Measurements from ENCODE around the gene TSACC.
"Not testable (repeated sequence)": the region's sequence is repeated elsewhere in the genome, so short reads cannot be mapped to it uniquely, and the experiment has no call there.

The TSACC gene

DNA sequence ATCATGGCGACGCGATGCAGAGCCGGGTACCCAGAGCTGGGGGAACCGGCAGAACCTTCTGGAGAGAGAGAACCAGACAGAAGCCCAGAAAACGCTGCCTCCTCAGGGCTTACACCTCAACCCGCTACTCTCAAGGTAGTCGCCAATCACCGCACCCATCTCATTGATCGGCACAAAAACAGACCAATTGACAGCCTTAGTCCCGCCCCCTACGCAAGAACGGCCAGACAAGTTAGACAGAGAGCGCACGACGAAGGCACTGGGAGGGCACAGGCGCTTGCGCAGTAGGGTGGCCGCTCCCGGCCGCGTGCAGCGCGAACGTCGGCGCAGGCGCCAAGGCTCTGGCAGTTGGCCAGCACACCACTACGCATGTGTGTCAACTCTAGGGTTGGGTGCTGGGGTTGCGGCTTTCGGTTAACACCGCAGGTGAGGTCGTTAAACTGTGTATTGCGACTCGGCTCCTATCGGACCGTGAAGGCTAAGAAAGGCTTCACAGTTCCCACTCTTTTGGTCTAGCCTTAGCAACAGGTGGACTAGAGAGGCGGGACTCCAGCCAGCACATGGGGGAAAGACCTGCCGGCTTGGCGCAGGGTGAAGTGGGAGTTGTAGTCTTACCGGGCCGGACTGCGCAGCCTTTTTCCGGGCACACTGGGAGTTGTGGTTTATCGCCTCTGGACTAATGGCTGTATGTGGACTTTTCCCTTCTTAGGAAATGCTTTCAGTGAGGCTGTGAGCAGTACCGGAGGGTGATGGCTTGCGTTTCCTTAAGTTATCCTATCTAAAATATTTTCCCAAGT, at the start of gene TSACC, which contains the start of gene CCT3:
TSS of gene TSACC (plus strand) at position 347 of the 797 bp plus-strand sequence. CDS start 1,232 bp downstream, outside the sequence.
TSS of gene CCT3 (minus strand) at position 113 of the 797 bp plus-strand sequence. CDS start at position 5, 108 bp downstream.
- peak; percentile 99 for DNase-seq

DNA sequence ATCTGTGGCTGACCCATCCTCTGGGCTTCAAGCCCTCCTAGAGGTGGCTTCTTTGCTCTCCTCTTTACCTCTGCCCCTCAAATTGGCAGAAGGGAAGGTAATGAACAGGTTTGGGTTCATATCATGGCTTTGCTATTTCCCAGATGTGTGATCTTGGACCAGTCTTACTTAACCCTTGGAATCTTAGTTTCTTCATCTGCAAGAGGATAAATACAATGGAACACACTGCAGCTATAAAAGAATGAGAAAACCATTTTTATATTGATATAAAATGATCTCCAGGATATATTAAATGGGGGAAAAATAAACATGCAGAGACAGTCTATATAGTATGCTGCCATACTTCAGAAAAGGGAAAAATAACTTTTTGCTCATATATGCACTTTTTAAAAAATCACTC, 48.5 kb upstream of the TSACC start:
- DNase-seq: no peak

DNA sequence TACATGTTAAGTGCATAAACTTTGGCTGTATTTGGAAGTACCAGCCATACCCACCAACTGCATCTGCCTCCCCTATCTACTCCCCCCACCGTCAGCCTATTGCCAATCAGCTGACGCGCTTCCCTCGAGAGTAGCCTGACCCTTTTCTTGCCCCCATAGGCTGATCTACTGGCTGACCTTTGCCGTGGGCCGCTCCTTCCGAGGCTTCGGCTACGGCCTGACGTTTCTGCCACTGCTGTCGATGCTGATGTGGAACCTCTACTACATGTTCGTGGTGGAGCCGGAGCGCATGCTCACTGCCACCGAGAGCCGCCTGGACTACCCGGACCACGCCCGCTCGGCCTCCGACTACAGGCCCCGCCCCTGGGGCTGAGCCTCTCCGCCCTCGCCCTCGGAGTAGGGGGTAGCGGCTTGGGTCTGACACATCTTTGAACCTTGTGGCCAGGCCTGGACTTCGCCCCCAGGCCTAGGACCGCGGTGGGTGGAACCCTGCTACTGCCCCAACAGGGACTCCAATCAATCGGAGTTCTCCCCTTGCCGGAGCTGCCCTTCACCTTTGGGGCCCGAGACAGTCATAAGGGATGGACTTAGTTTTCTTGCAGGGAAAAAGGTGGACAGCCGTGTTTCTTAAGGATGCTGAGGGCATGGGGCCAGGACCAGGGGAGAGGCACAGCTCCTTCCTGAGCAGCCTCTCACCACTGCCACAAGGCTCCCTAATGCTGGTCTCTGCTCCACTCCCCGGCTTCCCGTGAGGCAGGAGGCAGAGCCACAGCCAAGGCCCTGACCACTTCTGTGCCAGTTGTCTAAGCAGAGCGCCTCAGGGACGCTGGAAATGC, 46.9 kb upstream of the TSACC start:
- DNase-seq: peak; percentile 24

DNA sequence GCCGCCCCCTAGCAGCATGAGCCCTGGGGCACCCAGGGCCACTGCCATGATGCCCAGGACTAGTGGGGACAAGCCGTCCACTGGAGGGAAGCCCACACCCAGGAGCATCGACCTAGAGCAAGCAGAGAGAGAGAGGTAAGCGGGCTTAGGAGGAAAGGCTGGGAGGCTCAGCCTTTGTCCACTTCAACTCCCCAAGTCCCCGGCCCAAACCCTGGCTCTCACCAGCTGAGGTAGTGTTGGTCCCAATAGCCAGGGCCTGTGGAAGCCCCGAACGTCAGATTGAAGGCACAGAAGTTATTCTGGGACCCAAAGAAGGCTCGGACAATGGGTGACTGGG, 45.3 kb upstream of the TSACC start:
- no peak for DNase-seq

DNA sequence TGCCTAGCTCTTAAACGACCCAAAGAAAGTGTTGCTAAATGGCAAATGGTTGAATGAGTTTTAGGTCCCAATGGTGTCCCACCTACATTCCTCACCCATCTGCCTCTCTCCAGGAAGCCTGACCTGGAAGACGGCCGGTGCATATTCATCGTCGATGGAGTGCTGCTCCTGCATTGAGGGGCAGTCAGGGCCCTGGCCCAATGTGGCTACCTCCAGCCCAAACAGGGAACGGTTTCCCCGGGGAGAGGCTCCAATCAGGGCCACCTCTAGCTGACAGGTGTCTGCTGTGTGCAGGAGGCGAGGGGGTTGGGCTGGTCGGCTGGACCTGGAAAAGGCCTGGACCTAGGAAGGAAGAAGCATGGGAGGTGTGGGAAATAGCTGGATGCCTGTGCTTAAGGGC, 44.4 kb upstream of the TSACC start:
- no peak for DNase-seq

DNA sequence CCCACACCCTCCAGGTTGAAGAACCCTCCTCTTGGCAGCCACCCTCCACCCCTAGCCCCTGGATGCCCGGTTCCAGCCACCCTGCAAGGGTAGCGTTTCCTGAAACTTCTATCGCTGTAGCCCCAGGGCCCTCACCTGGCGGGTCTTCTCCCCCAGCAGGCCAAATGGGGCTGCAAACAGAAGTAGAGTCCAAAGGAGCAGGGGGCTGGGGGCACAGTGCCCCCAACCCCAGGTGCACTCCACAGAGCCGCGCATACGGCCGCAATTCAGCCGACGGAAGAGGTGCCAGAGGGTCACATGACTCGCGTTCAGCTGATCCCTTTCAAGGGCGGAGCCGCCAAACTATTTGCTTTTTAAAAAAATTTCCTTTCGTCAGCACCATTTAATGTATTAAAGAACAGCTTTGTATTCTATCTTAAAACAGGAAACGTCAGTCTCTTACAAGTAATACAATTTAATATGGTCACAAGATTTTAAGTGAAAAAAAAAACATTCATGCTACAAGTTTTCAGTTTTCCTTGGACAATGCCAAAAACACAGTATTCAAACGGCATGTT, 42.9 kb upstream of the TSACC start, which contains the start of gene GLMP:
TSS of gene GLMP (minus strand) at position 289 of the 557 bp plus-strand sequence. CDS start at position 255, 34 bp downstream.
- DNase-seq: peak; percentile 38

DNA sequence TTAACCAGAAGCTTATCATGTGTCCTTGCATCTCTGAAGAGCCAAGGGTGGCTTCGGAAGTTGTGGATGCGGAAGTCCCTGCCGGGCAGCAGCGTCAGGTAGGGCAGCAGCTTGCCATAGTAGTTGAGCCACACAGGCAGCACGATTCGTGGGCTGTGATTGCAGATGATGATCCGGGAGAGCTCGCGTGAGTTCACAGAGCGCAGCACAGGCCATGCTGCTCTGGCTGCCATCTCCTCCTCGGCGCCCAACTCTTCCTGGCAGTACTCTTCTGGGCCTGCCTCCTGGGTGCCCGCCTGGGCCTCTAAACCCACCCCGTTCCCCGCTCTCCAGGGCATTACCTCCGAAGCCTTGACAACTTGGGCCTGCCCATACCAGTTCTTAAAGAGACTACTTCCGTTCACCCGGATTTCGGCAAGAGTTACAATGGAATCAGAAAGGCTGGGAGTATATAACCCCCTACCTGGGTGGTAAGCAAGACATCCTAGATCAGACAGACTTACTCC, 39.4 kb upstream of the TSACC start, which contains the start of gene VHLL:
TSS of gene VHLL (minus strand) at position 456 of the 506 bp plus-strand sequence. CDS start at position 338, 118 bp downstream.
- no peak for DNase-seq

DNA sequence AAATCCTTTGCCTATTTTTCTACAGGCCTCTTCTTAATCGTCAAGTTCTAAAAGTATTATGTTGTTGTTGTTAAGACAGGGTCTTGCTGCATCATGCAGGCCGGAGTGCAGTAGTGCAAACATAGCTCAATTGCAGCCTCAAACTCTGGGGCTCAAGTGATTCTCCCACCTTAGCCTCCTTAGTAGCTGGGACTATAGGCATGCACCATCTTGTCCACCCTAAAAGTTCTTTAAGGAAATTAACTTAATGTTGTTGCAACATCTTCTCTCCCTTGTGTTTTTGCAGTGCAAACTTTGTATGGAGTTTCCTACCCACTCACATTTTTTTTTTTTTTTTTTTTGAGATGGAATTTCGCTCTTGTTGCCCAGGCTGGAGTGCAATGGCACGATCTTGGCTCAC, 35.1 kb upstream of the TSACC start:
- DNase-seq: no peak

DNA sequence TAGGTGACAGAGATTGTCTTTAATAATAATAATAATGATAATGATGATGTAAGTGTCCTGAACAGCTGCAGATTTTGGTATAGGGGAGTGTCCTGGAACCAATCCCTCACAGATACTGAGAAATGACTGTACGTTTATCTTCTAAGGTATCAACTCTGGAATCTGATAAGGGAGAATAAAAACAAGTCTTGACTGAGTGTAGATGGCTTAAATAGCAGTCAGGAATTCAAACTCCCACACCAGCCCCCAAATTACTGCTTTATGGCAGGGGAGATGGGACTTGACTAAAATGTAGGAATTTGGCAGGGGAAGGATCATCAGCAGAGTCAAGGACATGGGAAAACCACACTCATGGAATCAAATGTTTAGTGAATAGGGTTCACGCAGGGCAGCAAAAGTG, 33.1 kb upstream of the TSACC start:
- no peak for DNase-seq

DNA sequence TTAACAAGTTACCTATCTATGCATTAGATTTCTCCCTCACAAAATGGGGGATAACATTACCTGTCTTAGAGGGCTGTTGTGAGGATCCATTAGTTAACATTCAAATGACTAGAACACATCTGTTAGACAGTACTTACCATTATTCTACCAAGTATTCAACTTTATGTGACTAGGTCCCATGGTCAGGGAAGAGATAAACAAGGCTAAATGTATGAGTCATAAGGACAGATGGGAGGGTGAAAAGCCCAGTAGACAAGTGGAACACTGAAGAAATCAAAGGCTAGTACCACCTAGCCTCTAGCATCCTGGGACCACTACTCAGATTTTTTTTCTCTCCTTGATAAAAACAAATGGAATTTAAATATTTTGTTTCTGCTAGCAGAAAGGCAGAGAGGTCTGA, 30.2 kb upstream of the TSACC start:
- DNase-seq: no peak

DNA sequence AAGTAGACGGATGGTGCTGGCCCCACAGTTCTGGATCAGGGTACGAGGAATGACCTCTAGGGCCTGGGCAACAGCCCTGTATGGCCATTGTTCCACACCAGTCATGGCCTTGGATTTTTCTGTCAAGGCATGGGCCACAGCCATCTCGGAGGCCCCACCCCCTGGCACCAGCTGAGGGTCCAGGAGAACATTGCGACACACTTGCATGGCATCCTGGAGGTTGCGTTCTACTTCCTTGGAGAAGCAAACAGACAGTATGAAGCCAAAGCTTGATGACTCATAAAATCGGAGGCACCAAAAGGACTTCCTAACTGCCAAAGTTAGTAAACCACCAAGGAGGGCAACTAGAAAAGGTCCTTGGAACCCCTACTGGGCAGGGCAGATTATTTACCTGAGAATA, 27.4 kb upstream of the TSACC start:
- DNase-seq: no peak

DNA sequence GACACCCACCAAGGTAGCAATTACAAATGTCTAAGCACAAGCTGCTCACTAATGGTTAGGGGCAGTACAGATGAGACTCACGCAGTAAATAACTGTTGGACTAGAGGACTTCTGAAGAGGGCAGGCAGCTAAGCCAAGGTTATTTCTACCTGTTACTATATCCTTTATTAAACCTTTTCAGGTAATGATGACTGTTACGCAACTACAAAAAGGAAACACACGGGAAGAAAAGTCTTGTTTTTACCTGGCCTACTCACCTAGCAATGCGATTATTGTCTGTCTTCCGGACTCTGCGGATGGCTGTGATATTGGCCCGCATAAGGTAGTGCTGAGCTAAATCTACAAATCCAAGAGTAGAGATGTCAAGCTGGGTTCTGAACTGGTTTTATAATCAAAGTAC, 21.4 kb upstream of the TSACC start:
- DNase-seq: no peak

DNA sequence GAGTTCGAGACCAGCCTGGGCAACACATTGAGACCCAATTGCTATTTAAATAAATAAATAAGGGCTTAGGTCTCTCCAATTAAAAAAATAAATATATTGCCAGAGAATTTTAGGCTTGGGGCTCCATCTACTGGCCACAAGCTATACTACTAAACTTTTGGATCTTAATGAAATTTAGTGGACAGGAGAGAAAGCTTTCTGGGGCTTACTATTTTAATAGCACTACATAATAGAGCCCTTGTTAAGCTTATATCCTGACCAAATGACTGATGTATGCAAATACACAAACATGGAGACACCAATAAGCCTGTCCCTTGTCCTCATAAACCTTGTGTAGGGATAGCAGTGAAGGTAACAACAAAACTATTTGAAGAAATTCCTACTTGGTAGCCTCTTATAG, 18.7 kb upstream of the TSACC start:
- DNase-seq: peak; percentile 41

DNA sequence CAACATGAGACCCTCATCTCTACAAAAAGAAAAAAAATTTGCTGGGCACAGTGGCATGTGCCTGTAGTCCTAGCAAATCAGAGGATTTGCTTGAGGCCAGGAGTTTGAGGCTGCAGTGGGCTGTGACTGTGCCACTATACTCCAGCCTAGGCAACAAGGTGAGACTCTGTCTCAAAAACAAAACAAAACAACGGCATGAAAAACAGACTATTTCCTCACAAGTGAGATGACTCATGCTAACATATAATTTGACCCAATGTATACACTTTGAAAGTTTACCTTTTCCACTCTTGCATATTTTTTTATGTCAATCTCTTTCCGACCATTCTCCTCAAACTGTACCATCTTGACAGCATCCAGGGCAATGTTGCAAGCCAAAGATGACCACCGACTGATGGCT, 17.8 kb upstream of the TSACC start:
- DNase-seq: no peak

DNA sequence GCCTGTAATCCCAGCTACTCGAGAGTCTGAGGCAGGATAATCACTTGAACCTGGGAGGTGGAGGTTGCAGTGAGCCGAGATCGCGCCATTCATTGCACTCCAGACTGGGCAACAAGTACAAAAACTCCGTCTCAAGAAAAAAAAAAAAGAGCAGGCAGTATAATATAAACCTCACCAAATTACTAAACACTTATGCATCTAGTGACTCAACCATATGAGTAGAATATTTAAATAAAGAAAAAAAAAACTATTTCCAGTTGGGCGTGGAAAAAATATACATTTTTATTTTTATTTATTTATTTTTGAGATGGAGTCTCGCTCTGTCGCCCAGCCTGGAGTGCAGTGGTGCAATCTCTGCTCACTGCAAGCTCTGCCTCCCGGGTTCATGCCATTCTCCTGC, 15.1 kb upstream of the TSACC start:
- DNase-seq: not testable (repeated sequence)

DNA sequence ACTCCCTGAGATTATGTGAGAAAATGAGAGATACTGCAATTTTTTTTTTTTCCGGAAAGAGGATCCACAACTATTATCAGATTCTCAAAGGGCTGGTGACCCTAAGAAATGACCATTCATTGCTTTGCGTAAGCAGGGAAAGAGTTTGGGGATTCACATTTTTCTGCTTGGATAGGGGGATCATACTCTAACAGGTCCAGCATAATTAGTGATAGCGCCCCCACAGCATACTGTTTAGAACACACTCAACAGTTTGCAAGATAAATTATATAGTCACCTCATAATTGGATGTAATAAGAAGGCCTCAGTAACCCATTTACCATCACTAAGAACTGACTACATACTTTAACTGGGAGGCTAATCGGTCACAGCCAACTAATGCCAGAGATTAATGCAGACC, 2.1 kb upstream of the TSACC start:
- DNase-seq: no peak

DNA sequence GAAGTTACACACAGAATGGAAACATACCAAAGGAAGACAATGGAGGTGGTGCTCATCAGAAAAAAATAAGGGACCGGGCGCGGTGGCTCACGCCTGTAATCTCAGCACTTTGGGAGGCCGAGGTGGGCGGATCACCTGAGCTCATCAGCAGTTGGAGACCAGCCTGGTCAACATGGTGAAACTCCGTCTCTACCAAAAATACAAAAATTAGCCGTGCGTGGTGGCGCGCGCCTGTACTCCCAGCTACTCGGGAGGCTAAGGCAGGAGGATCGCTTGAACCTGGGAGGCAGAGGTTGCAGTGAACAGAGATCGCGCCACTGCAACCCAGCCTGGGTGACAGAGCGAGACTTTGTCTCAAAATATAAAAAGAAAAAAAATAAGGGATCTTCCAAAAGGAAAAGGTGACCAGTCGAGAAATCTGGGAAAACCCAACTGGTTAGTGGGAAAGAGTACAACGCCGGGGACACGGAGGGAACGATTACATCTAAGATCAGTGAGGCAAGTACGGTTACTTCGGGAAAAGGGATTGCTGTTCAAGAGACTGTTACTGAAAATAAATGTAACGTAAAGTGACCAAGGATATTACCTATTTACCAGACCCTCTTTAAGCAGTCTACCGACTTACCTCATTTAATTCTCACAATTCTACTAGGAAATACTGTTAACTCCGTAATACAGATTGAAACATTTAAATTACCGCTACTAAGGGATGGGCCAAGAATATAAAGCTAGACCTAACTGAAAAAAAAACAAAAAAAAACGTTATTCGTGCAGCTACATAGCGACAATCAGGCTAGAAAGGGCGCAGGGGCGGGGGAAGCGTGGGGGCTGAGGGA, 1.1 kb upstream of the TSACC start:
- no peak for DNase-seq

DNA sequence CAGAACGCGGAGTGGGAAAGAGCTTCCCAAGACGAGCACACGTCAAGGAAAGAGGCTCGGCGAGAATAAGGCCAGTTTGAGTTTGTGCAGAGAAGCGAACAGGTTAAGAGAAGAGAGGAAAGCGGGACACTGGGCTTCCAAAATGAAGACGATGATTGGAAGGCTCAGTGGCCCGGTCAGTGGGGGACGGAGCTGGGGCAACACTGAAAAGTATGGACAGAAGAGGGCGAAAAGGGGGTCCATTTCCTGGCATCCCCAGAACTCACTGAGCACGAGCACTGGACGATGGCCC, 492 bp upstream of the TSACC start:
- DNase-seq: no peak

DNA sequence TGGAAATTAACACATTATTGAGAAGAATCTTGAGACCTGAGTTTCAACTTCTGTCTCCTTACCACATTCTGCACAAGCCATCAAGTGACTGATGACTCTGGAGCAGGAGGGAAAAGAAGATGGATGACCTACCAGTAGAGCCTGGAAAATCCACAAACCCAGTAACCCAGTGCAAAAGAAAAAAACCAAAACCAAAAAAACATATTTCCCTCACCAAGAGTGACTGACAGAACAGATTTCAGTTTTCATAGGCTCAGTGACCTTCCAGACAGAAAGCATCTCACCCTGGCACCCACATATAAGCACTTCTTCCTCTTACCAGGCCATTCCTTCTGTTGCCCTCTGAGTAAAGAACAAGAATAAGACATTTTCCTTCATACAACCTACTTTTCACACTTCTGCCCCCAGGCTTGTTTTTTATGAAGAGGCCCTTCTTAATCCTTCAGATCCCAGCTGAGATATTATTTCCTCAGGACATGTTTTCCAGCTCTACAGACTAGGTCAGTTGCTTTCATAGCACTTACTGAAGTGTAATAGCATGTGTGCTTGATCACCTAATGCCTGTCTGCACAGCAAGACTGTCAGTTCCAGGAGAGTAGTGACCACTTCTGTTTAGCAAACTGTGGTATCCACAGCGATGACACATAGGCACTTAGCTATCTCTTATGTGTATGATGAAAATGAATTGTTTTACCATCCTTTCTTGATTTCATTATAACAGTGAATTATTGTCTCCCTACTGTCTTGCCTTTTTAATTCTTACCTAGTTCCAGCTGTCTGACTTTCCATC, 4.0 kb downstream of the TSACC start:
- no peak for DNase-seq

DNA sequence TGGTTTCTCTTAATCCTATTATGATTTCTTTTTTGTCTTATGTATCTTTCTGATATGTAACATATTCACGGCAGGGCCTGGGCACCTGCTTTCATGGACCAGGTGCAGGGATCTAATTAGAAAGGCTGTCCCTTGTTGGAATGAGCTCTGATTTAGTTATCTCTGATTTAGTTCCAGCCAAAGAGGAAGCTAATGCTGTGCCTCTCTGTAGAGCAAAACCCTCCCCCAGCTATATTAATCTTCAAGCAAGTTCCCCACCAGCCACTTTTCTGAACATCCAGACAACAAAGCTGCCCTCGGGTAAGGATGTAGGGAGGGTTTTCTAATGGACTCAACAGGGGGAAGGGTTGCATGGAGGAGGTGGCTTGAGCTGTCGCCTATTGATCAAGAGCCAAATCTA, 6.1 kb downstream of the TSACC start:
- DNase-seq: no peak

DNA sequence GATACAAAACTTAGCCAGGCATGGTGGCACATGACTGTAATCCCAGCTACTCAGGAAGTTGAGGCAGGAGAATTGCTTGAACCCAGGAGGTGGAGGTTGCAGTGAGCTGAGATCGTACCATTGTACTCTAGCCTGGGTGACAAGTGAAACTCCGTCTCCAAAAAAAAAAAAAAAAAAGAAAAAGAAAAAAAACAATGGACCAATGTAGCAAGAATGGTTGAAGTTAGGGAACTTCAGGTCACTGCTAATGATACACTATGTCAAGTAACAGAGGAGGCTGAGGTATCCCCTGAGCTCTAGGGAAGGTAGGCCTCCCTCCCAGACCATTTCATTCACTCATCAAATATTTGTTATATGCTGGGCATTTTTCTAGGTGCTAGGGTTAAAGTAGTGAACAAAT, 7.7 kb downstream of the TSACC start:
- DNase-seq: not testable (repeated sequence)

DNA sequence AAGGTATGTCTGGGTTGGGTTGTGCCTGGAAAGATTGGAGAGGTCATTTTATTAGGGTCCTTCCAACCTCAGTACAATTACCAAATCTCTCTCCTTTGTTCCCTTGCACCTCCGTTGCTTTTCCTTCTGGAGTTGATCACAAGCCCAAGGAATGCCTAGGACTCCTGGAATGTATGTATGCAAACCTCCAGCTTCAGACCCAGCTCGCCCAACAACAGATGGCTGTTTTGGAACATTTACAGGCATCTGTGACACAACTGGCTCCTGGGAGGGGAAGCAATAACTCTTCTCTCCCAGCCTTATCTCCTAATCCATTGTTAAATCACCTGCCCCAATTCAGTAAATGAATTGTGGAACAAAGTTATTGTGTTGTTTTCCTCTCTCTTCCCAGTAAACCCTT, 8.3 kb downstream of the TSACC start:
- no peak for DNase-seq
